Stimulated activated CD4-positive, alpha-beta T cell treated with anti-CD3 and anti-CD28 coated beads, Interleukin-1b, Interleukin-23, amount 100 ng/mL, for 24 hours (primary cell): ENCODE data around the gene PYGO2.
"Not testable (repeated sequence)": the region's sequence is repeated elsewhere in the genome, so short reads cannot be mapped to it uniquely, and the experiment has no call there.

Source experiments
- DNase-seq, 4 experiments: peaks; one replicate each; pipeline ENCODE4 v3.0.0-alpha.2; 2020; ENCODE audit warnings: low read depth in 4 of 4, low spot score in 1 of 4

The PYGO2 gene

DNA sequence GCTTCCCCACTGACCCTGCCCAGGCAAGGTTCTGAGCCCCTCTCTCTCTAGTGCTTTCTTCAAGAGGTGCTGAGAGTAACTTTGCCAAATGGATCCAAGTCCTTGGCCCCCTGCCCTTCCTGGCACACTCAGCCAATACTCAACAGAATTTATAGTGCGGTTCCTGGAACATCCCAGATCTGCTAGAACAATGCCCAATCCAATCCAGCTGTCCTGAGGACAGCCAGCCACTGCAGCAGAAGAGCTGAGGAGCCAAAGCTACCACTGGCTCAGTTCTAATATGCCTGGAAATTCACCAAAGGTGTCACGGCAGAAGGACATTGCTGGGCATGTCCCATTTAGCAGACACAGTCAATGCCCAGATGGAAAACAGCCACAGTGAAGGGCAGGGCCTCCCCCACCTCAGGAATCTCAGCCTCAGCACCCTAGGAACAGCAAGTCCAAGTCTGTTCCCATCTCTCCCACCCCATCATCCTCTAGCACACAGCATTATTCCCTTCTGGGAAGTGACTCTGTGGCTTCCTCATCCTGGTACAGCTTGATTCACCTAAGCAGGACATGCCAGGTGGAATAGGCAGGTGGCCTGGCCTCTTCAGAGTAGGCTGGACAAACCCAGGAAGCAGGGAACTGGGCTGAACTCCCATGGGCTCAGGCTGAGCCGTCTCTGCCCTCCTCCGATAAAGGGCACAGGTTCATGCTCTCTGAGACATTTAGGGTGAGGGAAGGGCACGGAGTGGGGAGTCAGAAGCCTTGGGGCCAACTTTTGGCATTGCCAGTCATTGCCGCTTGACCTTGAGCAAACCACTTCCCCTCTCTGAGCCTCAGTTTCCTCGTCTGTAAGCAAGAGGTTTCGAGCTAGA is 49.7 kb downstream of the PYGO2 start:
- DNase-seq = no peak

GRCh38 chr1:154910851-154911250 is 50.7 kb downstream of the PYGO2 start:
- no peak for DNase-seq

- no peak for DNase-seq
Observed at GRCh38 chr1:154908937-154909336, 52.6 kb downstream of the PYGO2 start.

- DNase-seq = not testable (repeated sequence)
Observed at GRCh38 chr1:154908129-154908528, 53.5 kb downstream of the PYGO2 start.
